Stimulated activated CD4-positive, alpha-beta T cell treated with anti-CD3 and anti-CD28 coated beads, TNF-alpha, amount 100 ng/mL, for 1 hour (primary cell): ENCODE measurements around the gene ELF4.

ENCODE experiments used
- DNase-seq, 3 donors: peaks; one replicate each; pipeline ENCODE4 v3.0.0-alpha.2; 2020; ENCODE audit warnings: low read depth in 3 of 3, low spot score in 1 of 3

ELF4 gene

DNA sequence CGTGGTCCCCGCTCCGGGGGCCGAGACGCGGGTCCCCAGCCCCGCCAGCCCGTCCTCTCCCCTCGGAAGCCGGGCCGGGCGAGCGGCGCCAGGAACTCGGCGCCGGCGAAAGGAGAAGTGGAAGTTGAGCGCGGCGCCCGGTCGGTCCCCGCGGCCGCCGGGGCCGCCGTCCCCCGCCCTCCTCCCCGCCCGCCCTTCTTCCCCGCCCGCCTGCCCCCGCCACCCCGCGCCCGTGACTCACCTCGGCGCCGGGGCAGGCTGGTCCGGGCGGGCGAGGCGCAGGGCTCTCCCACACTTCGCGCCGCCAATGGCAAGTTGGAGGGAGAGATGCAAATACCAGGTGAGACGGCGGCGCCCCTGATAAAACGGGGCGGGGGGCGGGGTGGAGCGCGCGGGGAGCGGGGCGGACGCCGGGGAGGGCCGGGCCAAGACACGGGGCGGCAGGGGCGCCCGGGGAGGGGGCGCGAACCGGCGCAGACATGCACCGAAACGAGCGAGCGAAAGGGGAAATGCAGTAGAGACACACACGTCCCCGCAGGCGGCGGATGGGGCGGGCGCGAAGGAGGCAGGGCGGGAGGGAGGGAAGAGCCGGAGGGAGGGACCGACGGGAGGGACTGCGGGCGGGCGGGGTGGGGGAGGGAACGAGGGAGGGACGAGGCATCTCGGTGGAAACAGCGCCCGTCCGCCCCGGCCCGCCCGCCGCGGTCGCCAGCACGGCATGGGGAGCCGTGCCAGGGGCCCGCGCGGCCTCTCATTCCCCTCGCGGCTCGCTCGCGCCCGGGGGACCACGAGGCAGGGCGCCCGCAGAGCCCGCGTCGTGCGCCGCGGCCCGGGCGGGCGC, at the start of gene ELF4:
TSS of gene ELF4 (minus strand) at position 119 of the 841 bp plus-strand sequence. CDS start 29,167 bp downstream, outside the sequence.
- DNase-seq, result peak in 2 of 3 donors; percentile 31 to 39

DNA sequence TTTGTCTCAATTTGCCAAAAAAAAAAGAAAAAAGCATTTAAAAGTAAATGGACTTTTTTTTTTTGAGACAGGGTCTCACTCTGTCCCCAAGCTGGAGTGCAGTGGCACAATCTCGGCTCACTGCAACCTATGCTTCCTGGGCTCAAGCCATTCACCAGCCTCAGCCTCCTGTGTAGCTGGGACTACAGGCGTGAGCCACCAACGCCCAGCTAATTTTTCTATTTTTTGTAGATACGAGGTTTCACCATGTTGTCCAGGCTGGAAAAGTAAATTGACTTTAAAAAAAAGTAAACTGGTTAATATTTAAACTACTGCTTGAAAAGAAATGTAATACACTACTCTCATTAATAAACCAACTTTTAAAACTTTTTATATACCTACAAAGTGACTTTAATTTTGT, 49.5 kb upstream of the ELF4 start:
- no peak for DNase-seq

GRCh38 chrX:130158311-130158710, 48.0 kb upstream of the ELF4 start:
- DNase-seq, result no peak

GRCh38 chrX:130155564-130155963, 45.3 kb upstream of the ELF4 start:
- DNase-seq, result no peak

DNA sequence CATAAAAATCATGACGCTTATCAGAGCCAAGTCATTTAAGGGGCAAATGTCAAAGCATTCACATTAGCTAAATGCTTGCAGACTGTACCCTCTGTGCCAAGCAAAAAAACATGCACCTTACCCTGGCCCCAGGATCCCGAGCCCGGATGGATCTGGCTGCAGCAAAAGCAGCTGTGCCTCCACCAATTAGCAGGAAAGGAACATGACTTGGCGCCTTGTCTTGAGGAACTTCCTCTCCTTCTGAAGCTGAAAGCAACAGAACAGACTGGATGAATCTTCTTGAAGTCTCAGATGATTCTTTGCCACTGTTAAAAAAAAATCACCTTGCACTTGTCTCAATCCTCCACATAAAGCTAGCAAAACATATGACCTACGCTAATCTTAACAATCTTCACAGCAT, 37.3 kb upstream of the ELF4 start:
- no peak for DNase-seq

DNA sequence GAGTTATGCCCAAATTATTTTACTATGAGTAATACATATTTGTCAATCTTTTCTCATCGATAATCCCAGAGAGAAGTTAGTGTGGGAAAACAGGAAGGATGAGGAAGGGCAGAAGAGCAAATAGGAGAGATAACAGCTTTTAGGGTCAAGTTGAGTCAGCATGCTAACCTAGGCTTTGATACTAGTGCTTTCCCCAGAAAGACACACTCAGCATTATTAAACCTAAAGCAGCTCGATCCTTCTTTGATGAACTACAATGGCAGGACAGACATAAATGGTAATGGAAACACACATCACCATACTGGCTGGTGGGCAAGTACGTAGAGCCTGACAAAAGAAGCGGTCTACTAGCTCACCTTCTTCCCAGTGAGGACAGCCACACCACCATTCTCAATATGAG, 34.8 kb upstream of the ELF4 start:
- no peak for DNase-seq

DNA sequence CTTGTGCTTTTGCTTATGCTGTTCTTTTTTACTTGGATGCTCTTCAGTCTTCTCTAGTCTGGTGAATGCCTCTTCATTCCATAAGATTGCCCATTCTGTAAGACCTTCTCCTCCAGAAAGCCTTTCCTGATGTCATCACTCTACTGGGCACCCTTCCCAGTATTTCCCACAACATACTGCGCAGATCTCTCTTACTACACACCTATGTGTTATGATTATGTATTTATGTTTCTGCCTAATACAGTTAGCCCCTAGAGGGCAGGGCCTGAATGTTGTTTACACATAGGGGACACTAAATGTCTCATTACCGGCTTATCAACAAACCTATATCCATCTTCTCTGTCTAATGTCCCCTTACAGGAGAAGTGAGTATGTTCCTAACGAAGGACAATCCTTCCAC, 34.2 kb upstream of the ELF4 start:
- DNase-seq, result no peak

- DNase-seq, result no peak
Observed at GRCh38 chrX:130139474-130140201, 29.3 kb upstream of the ELF4 start.

DNA sequence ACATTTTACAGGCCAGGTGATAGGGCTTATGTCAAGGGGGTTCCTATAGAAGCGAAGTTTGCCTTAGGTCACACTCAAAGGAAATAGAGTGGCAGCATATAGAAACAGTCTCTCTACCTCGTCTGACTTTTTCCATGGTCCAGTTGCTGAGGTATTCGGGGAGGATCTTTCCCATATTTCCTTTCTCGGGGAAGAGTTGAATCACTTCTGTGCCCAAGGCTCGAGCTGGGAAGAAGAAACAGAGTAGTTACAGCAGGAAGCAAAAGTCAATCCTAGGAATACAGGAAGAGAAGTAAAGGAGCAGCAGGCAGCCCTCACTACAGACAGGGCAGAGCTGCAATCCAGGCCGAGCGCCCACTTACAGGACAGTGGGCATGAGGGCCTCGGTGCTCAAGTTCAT, 26.7 kb upstream of the ELF4 start:
- DNase-seq, result no peak

DNA sequence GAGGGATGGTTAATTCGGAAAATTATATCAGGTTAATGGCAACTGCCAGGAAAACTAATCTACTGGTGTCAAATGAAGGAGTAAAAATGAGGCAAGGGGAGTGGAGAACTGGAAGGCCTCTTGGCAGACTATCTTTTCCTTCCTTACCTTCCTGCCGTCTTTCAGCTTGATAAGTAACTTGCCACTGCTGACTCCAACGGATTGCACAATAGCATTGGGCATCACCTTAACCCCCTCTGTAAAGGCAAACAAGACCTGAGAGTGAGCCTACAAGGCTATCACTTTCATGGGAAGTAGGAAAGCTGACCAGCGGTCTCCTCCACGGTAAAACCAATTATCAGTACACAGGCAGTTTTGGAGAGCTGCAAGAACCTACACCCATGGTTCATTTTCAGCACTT, 26.2 kb upstream of the ELF4 start:
- no peak for DNase-seq

DNA sequence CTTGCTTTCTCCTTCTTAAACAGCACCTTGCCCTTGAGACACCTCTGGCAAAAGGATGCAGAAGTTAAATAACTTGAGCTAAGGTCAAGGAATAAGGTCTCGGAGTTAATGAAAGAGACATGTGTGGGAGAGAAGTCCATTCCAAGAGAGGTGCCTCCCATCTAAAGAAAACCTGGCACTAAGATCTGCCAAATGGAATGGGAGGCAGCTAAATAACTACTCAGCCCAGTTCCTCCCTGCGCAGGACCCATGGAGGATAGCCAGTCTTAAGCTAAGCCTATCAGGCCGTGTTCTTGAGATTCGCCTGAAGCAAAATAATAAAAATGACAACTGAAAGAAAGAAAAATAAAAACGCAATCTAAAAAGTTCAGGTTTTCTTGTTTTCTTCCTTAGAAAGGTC, 20.7 kb upstream of the ELF4 start:
- no peak for DNase-seq

DNA sequence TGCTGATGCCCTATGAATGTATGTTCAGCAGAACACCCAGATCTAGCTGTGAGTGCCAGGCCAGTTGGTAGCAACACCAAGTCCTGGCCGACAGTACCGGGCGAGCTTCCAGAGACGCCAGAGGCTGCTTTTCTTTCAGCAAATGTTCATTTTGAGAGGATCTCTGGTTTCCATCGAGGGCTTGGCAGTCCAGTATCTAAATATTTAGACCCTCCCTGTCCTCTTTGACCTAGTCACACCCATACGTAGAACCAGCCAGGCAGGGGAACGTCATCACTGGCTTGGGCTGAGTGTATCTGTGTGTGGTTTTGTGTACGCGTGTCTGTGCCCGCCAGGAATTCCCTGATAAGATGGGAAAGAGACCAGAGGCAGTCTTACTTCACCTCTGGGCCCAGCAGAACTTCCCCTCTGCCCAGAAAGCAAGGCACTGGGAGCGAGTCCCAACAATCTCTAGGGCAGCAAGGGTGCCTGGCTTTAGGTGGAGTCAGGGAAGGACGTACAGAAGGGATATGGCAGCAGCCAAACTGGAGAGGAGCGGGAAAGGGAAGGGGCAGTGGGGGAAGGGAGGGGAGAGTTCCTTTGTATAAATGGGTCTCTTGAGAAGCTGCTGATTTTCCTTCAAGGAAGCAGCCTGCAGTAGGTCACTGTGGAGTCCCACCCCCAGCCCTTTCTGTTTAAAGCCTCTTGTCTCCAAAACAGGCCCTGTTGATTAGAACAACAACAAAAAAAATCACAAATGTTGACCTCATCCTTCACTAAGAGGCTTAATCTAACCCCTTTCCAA, 15.0 kb upstream of the ELF4 start:
- DNase-seq, result no peak

GRCh38 chrX:130124577-130124976, 14.3 kb upstream of the ELF4 start:
- DNase-seq, result no peak

DNA sequence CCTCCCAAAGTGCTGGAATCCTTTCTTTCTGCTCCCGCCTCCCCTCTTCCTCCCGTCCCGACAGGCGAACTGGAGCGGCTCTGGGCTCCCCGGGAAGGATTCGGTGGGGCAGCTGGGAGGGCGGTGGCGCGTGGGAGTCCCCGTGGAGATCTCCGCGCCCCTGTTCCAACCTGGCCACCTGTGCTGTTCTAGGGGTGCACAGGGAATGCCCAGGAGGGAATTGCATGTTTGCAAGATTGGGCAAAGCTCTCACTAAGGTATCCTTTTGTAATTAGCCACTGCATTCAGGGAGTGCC, 11.2 kb upstream of the ELF4 start:
- DNase-seq, result no peak

GRCh38 chrX:130120746-130121504, 10.6 kb upstream of the ELF4 start:
- DNase-seq, result peak in 2 of 3 donors; percentile 30 to 55

DNA sequence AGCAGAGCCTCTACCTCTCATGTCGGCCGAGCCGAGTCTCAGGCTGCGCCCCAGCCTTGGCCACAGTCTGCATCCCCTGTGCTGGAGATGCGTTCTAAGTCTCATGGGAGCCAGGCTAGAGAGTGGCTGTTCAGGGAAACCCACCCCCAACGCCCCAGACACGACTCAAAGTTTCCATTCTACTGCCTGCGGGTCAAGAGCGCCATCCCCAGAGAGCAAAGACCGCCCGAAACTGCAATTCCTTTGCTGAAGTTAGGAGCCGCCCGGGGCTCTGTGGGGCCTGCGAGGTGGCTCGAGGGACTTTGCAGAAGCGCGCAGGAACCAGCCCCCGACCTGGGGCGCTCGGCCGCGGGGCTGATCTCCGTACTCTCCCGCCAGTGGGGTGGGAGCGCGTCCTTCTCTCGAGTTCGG, 10.0 kb upstream of the ELF4 start:
- no peak for DNase-seq

DNA sequence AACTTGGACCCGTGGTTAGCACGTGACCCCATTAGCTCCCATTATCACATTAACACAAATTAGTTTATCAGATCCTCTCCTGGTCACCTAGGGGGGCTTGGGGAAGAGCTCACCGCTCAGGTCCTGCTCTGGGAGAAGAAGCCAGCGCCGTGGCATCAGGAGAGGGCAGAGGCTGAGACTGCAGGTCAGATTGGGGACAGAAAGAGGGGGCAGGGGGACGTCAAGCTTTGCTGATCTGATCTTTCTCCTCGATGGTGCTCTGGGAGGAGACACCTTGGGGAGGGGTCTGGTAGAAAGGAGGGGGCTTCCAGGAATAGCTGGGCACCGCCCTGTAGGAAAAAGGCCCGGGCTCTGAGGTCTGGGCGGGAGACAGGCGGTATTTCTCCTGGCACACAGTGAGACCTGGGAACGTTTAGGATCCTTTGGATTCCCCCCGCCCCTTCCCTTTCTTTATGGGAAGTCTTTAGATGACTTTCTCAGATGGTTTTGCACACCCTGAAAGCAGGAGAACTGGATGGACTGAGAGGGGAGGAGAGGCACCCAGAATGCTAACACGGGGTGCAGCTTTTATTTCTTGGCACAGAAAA, 9.1 kb upstream of the ELF4 start:
- DNase-seq, result no peak

DNA sequence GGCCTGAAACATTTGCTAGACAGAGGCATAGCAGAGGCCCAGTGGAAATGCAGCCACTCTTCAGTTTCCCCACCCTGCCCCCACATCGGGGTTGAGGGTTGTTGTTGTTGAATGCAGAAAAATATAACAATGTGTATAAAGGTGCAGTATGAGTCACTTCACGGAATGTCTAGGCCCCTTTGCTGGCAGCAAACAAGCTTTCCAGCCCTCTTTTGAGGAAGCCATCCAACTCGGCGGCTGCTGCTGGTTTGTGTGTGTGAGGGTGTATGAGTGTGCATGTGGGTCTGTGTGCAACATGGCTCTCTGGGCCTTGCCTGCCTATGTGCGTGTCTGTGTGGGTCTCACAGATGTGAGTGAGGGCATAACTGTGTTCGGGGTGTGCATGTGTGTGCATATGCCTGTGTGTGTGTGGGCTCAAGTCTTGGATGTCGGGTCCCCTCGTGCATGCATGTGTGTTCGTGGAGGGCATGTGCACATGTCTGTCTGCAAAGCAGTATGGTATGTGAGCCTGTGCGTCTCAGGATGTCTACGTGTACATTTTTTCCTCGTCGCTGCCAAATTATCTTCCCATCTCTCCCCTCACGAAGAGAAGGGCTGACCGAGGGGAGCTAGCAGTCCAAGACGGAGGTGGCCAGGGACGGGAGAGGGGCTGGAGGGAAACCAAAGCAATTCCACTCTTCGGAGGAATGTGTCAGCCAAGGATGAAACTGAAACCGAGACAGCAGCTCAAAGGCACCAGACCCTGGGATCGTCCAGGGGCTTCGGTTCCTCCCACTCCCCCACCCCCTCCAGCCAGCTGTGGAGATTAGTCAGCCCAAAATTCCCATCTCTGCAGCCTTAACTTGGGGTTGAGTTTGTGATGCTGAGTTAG, 8.4 kb upstream of the ELF4 start:
- DNase-seq, result no peak

DNA sequence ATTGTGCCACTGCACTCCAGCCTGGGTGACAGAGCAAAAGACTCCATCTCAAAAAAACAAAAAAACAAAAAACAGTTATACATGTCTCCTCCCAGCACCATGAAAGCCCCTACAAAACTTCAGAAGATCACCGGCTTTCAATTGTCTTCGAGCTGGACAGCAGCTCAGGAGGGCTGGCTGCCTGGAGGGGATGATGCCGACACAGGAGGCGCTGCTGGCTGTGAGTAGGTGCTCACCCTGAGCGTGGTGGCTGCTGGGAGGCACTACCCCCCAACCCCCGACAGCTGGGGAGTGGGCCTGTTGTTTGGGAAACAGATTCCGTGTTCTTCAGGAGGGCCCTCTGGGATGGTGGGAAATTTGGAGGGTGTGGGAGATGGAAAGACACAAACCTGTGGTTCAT, 6.9 kb upstream of the ELF4 start:
- DNase-seq, result no peak
